Progenitor cell of endocrine pancreas (in vitro differentiated cells): ENCODE measurements around the gene TMEM179B. TPM values are rescaled to one million over a fixed set of nuclear protein-coding genes. Genes with fewer than 3 reads are reported as not detected.

ENCODE experiments used
- DNase-seq: peaks from one replicate; pipeline ENCODE4 v3.0.0; 2021; ENCODE audit warnings: low spot score; ENCODE audit not compliant: unreplicated experiment
- H3K27ac Mint-ChIP-seq: 2 replicates; pipeline ENCODE4 v1.8.0; 2021; ENCODE audit warnings: mild to moderate bottlenecking, moderate library complexity, mixed read lengths
- H3K27me3 Mint-ChIP-seq: 2 replicates; pipeline ENCODE4 v1.8.0; 2021; ENCODE audit warnings: mixed read lengths
- H3K36me3 Mint-ChIP-seq: 2 replicates; pipeline ENCODE4 v1.8.0; 2022; ENCODE audit warnings: mixed read lengths; ENCODE audit not compliant: insufficient read depth
- H3K4me1 Mint-ChIP-seq: 2 replicates; pipeline ENCODE4 v1.8.0; 2021; ENCODE audit warnings: low read depth, mixed read lengths
- H3K4me3 Mint-ChIP-seq: 2 replicates; pipeline ENCODE4 v1.8.0; 2021; ENCODE audit warnings: low read depth, mild to moderate bottlenecking, moderate library complexity, mixed read lengths
- H3K9me3 Mint-ChIP-seq: 2 replicates; pipeline ENCODE4 v1.8.0; 2021; ENCODE audit warnings: low read depth, mixed read lengths
- CTCF ChIP-seq: fragments of 200-600 bp; sonication (generic); IDR thresholded peaks from one replicate; pipeline ENCODE4 v1.5.0; 2021; ENCODE audit warnings: antibody characterized with exemption, mild to moderate bottlenecking; ENCODE audit not compliant: unreplicated experiment
- microRNA-seq: library from miRNA; unstranded; fragments of <30 nt; microRNA quantifications from one replicate; pipeline ENCODE4 v1.1.0, GENCODE V29; 2020; ENCODE audit warnings: borderline number of aligned reads; ENCODE audit not compliant: unreplicated experiment
- total RNA-seq: library from RNA; stranded (reverse); gene quantifications from 2 replicates; pipeline ENCODE4 v1.2.1, GENCODE V29; 2021

TMEM179B gene
- total RNA-seq, 1 donor from 2014 or later = 38.4 TPM

- Mint-ChIP-seq H3K36me3 (peaks cover 15% of the 10 kb centered on the region), H3K9me3 (no peaks in the 10 kb centered on the region), H3K4me3 (peak within 1 kb of the TSS; percentile 93), H3K4me1 (peaks cover 16% of the 10 kb centered on the region), H3K27ac (peak within 1 kb of the TSS; percentile 100), H3K27me3 (no peaks in the 10 kb centered on the region)
- no peak for TF ChIP-seq CTCF
- peak; percentile 99 for DNase-seq
These were observed 44.5 kb downstream of the TMEM179B start, which contains the start of gene STX5 for GRCh38 chr11:62831520-62832335. Gene STX5, minus strand, starts transcription at chr11:62832051. Its CDS starts 808 bp downstream, at chr11:62831243.

- H3K9me3 Mint-ChIP-seq = no peaks in the 10 kb centered on the region
- peaks cover 11% of the 10 kb centered on the region for H3K36me3 Mint-ChIP-seq
- no peak for DNase-seq
- peaks cover 18% of the 10 kb centered on the region for H3K4me1 Mint-ChIP-seq
- no peak for TF ChIP-seq CTCF
- peak within 1 kb of the TSS; percentile 100 for H3K27ac Mint-ChIP-seq
- peak within 1 kb of the TSS; percentile 93 for H3K4me3 Mint-ChIP-seq
- H3K27me3 Mint-ChIP-seq = no peaks in the 10 kb centered on the region
These were observed 45.4 kb downstream of the TMEM179B start, which contains the start of gene TEX54 for GRCh38 chr11:62832336-62833234. Gene TEX54, minus strand, starts transcription at chr11:62832841.

- no peak for DNase-seq
- Mint-ChIP-seq H3K9me3 (no peaks in the 10 kb centered on the region), H3K27ac (no peak overlapping the region), H3K27me3 (no peaks in the 10 kb centered on the region), H3K4me1 (peaks cover 22% of the 10 kb centered on the region), H3K36me3 (peaks cover 13% of the 10 kb centered on the region), H3K4me3 (no peak overlapping the region)
- no peak for TF ChIP-seq CTCF
These were observed 48.1 kb downstream of the TMEM179B start for GRCh38 chr11:62835336-62835735.

GRCh38 chr11:62839050-62839945, 52.1 kb downstream of the TMEM179B start, which contains the start of gene WDR74:
Gene WDR74, minus strand, starts transcription at chr11:62839590. Its CDS starts 20 bp downstream, at chr11:62839570.
- Mint-ChIP-seq H3K36me3 (peaks cover 10% of the 10 kb centered on the region), H3K4me3 (no peak within 1 kb of the TSS), H3K27ac (no peak within 1 kb of the TSS), H3K9me3 (no peaks in the 10 kb centered on the region), H3K27me3 (no peaks in the 10 kb centered on the region), H3K4me1 (peaks cover 11% of the 10 kb centered on the region)
- no peak for TF ChIP-seq CTCF
- DNase-seq = peak; percentile 64

Small RNA genes lying within 50 kb of the gene (microRNA-seq; reads per million reads assigned to microRNA genes)
- gene MIR6514 (not detected), gene MIR6748 (2.4 reads per million)

Other genes starting within 250 kb of the TMEM179B start
- 27.2 and 39.8 TPM in 2 replicates for gene AHNAK, start 240.6 kb upstream of the TMEM179B start, total RNA-seq
- gene EEF1G, start 213.5 kb upstream of the TMEM179B start, total RNA-seq = 1,931 and 1,938 TPM in 2 replicates
- gene TUT1, start 195.9 kb upstream of the TMEM179B start, total RNA-seq = 23.1 and 26.0 TPM in 2 replicates
- 134 and 140 TPM in 2 replicates for gene MTA2, start 185.5 kb upstream of the TMEM179B start, total RNA-seq
- 42.7 and 47.0 TPM in 2 replicates for gene EML3, start 174.6 kb upstream of the TMEM179B start, total RNA-seq
- gene ROM1, start 174.1 kb upstream of the TMEM179B start, total RNA-seq = 0.62 and 0.86 TPM in 2 replicates
- gene B3GAT3, start 165.4 kb upstream of the TMEM179B start, total RNA-seq = 43.4 and 48.9 TPM in 2 replicates
- gene GANAB, start 140.8 kb upstream of the TMEM179B start, total RNA-seq = 354 and 361 TPM in 2 replicates
- 23.6 and 24.7 TPM in 2 replicates for gene INTS5, start 134.1 kb upstream of the TMEM179B start, total RNA-seq
- gene C11orf98, start 122.2 kb upstream of the TMEM179B start, total RNA-seq = 71.7 and 73.5 TPM in 2 replicates
- 12.2 and 18.0 TPM in 2 replicates for gene CSKMT, start 122.1 kb upstream of the TMEM179B start, total RNA-seq
- gene UQCC3, start 115.7 kb upstream of the TMEM179B start, total RNA-seq = 7.0 and 7.6 TPM in 2 replicates
- 9.3 and 9.4 TPM in 2 replicates for gene LBHD1, start 115.1 kb upstream of the TMEM179B start, total RNA-seq
- gene UBXN1, start 108.3 kb upstream of the TMEM179B start, total RNA-seq = 99.8 and 102 TPM in 2 replicates
- 0.65 and 0.89 TPM in 2 replicates for gene LRRN4CL, start 97.9 kb upstream of the TMEM179B start, total RNA-seq
- 84.9 and 85.8 TPM in 2 replicates for gene BSCL2, start 80.0 kb upstream of the TMEM179B start, total RNA-seq
- gene GNG3, start 79.7 kb upstream of the TMEM179B start, total RNA-seq = 1.8 and 2.0 TPM in 2 replicates
- 61.0 and 63.9 TPM in 2 replicates for gene HNRNPUL2, start 59.9 kb upstream of the TMEM179B start, total RNA-seq
- gene TTC9C, start 58.9 kb upstream of the TMEM179B start, total RNA-seq = 35.5 and 40.8 TPM in 2 replicates
- 13.4 and 17.3 TPM in 2 replicates for gene ZBTB3, start 33.2 kb upstream of the TMEM179B start, total RNA-seq
- gene POLR2G, start 25.8 kb upstream of the TMEM179B start, total RNA-seq = 93.8 and 101 TPM in 2 replicates
- gene TAF6L, start 16.0 kb upstream of the TMEM179B start, total RNA-seq = 52.3 and 56.3 TPM in 2 replicates
- 18.6 and 19.8 TPM in 2 replicates for gene TMEM223, start 4.6 kb downstream of the TMEM179B start, total RNA-seq
- 120 and 130 TPM in 2 replicates for gene NXF1, start 18.0 kb downstream of the TMEM179B start, total RNA-seq
- gene STX5, start 44.6 kb downstream of the TMEM179B start, total RNA-seq = 39.3 and 45.3 TPM in 2 replicates
- not detected in 2 replicates for gene TEX54, start 45.4 kb downstream of the TMEM179B start, total RNA-seq
- 55.8 and 60.3 TPM in 2 replicates for gene WDR74, start 52.2 kb downstream of the TMEM179B start, total RNA-seq
- 140 and 180 TPM in 2 replicates for gene SLC3A2, start 93.5 kb downstream of the TMEM179B start, total RNA-seq
- 0.62 and 0.67 TPM in 2 replicates for gene CHRM1, start 134.0 kb downstream of the TMEM179B start, total RNA-seq
- not detected in 2 replicates for gene SLC22A6, start 197.6 kb downstream of the TMEM179B start, total RNA-seq
- gene SLC22A8, start 228.4 kb downstream of the TMEM179B start, total RNA-seq = 2.4 and 4.1 TPM in 2 replicates